ENCODE results near the gene DNAJC5. TPM values are rescaled to one million over a fixed set of nuclear protein-coding genes. Genes with fewer than 3 reads are reported as not detected.

The DNAJC5 gene
- total and polyA plus RNA-seq, 7 donors = 13.1 to 33.6 (median 20.9) TPM

GRCh38 chr20:63944078-63944941, 49.4 kb downstream of the DNAJC5 start:
- Histone ChIP-seq H3K27me3 (ENCODE audit: insufficient read depth in 3 of 3, low read length in 2 of 3) (no peaks in the 10 kb centered on the region), H3K4me3 (no peak overlapping the region), H3K9me3 (no peaks in the 10 kb centered on the region), H3K36me3 (ENCODE audit: insufficient read depth in 1 of 2, low read depth in 1 of 2) (peaks cover 5 to 60% of the 10 kb centered on the region in 2 donors), H3K4me1 (peaks cover 46% of the 10 kb centered on the region), H3K27ac (no peak overlapping the region)
- no peak for TF ChIP-seq CTCF (IDR thresholded peaks at IDR 0.05)
- ATAC-seq (no peak), DNase-seq (peak; percentile 15 to 46)
- intact Hi-C loops (cut with DNase I) = no loop called here
- 85 to 90% (median 86%) methylated on average over 30 to 35 of the region's 35 CpGs for WGBS, 3 donors

- peaks cover 5 to 52% of the 10 kb centered on the region in 2 donors for H3K36me3 ChIP-seq (ENCODE audit: insufficient read depth in 1 of 2, low read depth in 1 of 2)
Observed at GRCh38 chr20:63945031-63945658, 50.2 kb downstream of the DNAJC5 start.

GRCh38 chr20:63945921-63946920, 51.3 kb downstream of the DNAJC5 start:
- 82 to 84% (median 83%) methylated on average over 38 to 39 of the region's 39 CpGs for WGBS, 3 donors
- TF ChIP-seq CTCF (IDR thresholded peaks at IDR 0.05) = no peak
- Histone ChIP-seq H3K4me1 (peaks cover 65% of the 10 kb centered on the region), H3K36me3 (ENCODE audit: insufficient read depth in 1 of 2, low read depth in 1 of 2) (peaks cover 3 to 41% of the 10 kb centered on the region in 2 donors), H3K27me3 (ENCODE audit: insufficient read depth in 3 of 3, low read length in 2 of 3) (no peaks in the 10 kb centered on the region), H3K9me3 (no peaks in the 10 kb centered on the region), H3K4me3 (no peak overlapping the region), H3K27ac (peak overlapping the region; percentile 96)
- intact Hi-C loops (cut with DNase I) = no loop called here
- ATAC-seq (no peak), DNase-seq (peak; percentile 20 to 54)

More at GRCh38 chr20:63945031-63945658, 50.2 kb downstream of the DNAJC5 start:
- intact Hi-C loops (cut with DNase I) = no loop called here
- H3K27me3 ChIP-seq (ENCODE audit: insufficient read depth in 3 of 3, low read length in 2 of 3) = no peaks in the 10 kb centered on the region
- H3K27ac ChIP-seq = peak overlapping the region; percentile 36
- H3K4me3 ChIP-seq = no peak overlapping the region
- TF ChIP-seq CTCF (IDR thresholded peaks at IDR 0.05) = no peak
- H3K4me1 ChIP-seq = peaks cover 54% of the 10 kb centered on the region
- H3K9me3 ChIP-seq = no peaks in the 10 kb centered on the region
- 75 to 84% (median 81%) methylated on average over 17 of the region's 17 CpGs for WGBS, 3 donors
- DNase-seq = no peak
- no peak for ATAC-seq

- H3K4me1 ChIP-seq = peaks cover 74% of the 10 kb centered on the region
- H3K36me3 ChIP-seq (ENCODE audit: insufficient read depth in 1 of 2, low read depth in 1 of 2) = peaks cover 3 to 40% of the 10 kb centered on the region in 2 donors
- intact Hi-C loops (cut with DNase I) = no loop called here
- peak overlapping the region; percentile 96 for H3K27ac ChIP-seq
- DNase-seq (peak; percentile 39 to 59), ATAC-seq (no peak)
- no peaks in the 10 kb centered on the region for H3K27me3 ChIP-seq (ENCODE audit: insufficient read depth in 3 of 3, low read length in 2 of 3)
- 50 to 63% (median 53%) methylated on average over 12 to 15 of the region's 15 CpGs for WGBS, 3 donors
- H3K9me3 ChIP-seq = no peaks in the 10 kb centered on the region
- no peak overlapping the region for H3K4me3 ChIP-seq
- peak; percentile 5 for TF ChIP-seq CTCF (IDR thresholded peaks at IDR 0.05)
Observed at GRCh38 chr20:63946986-63947637, 52.2 kb downstream of the DNAJC5 start.

Measured in psoas muscle (tissue), 8 donors.